ENCODE results near the gene OSTN.
"Not testable (repeated sequence)": the region's sequence is repeated elsewhere in the genome, so short reads cannot be mapped to it uniquely, and the experiment has no call there.

The OSTN gene

GRCh38 chr3:191198932-191199331 is at the start of gene OSTN:
OSTN (plus strand) TSS chr3:191199241; CDS start chr3:191212533, 13,292 bp downstream.
- no peak for DNase-seq

GRCh38 chr3:191151653-191152052 is 47.4 kb upstream of the OSTN start:
- DNase-seq = no peak

GRCh38 chr3:191154827-191155226 is 44.2 kb upstream of the OSTN start:
- DNase-seq = no peak

GRCh38 chr3:191158247-191158646 is 40.8 kb upstream of the OSTN start:
- DNase-seq = no peak

- no peak for DNase-seq
These were observed 40.2 kb upstream of the OSTN start for GRCh38 chr3:191158815-191159214.

- DNase-seq = no peak
These were observed 33.2 kb upstream of the OSTN start for GRCh38 chr3:191165802-191166201.

GRCh38 chr3:191166368-191166767 is 32.7 kb upstream of the OSTN start:
- DNase-seq = no peak

- DNase-seq = no peak
These were observed 29.5 kb upstream of the OSTN start for GRCh38 chr3:191169566-191169965.

- no peak for DNase-seq
These were observed 28.9 kb upstream of the OSTN start for GRCh38 chr3:191170097-191170496.

GRCh38 chr3:191175102-191175501 is 23.9 kb upstream of the OSTN start:
- no peak for DNase-seq

GRCh38 chr3:191176038-191176785 is 22.8 kb upstream of the OSTN start:
- no peak for DNase-seq

- DNase-seq = not testable (repeated sequence)
These were observed 13.7 kb upstream of the OSTN start for GRCh38 chr3:191185382-191185781.

- not testable (repeated sequence) for DNase-seq
These were observed 10.8 kb upstream of the OSTN start for GRCh38 chr3:191188246-191188645.

GRCh38 chr3:191192270-191192669 is 6.8 kb upstream of the OSTN start:
- not testable (repeated sequence) for DNase-seq

GRCh38 chr3:191192941-191193340 is 6.1 kb upstream of the OSTN start:
- no peak for DNase-seq

- DNase-seq = no peak
These were observed 1.2 kb upstream of the OSTN start for GRCh38 chr3:191197761-191198306.

GRCh38 chr3:191198480-191198879 is 561 bp upstream of the OSTN start:
- DNase-seq = no peak

GRCh38 chr3:191210032-191210431 is 11.0 kb downstream of the OSTN start:
- no peak for DNase-seq

GRCh38 chr3:191216510-191216909 is 17.5 kb downstream of the OSTN start:
- no peak for DNase-seq

- DNase-seq = no peak
These were observed 18.3 kb downstream of the OSTN start for GRCh38 chr3:191217301-191217700.

GRCh38 chr3:191220908-191221307 is 21.9 kb downstream of the OSTN start:
- no peak for DNase-seq

- no peak for DNase-seq
These were observed 22.6 kb downstream of the OSTN start for GRCh38 chr3:191221638-191222037.

- DNase-seq = no peak
These were observed 28.5 kb downstream of the OSTN start for GRCh38 chr3:191227541-191227940.

- no peak for DNase-seq
These were observed 35.2 kb downstream of the OSTN start for GRCh38 chr3:191234216-191234615.
